HepG2 (cell line): ENCODE results near the gene COQ8B. TPM values are rescaled to one million over a fixed set of nuclear protein-coding genes. Genes with fewer than 3 reads are reported as not detected.

Experiments used
- KMT2A ChIP-seq: sonication (generic); formaldehyde crosslinking; IDR thresholded peaks from 2 replicates; pipeline ENCODE4 v1.4.0; 2020; ENCODE audit warnings: missing genetic modification reagents
- TOE1 ChIP-seq: sonication (generic); formaldehyde crosslinking; IDR thresholded peaks from 2 replicates; pipeline ENCODE4 v1.4.0; 2020; ENCODE audit warnings: mild to moderate bottlenecking, missing genetic modification reagents
- ZFP36L2 ChIP-seq: sonication (generic); formaldehyde crosslinking; IDR thresholded peaks from 2 replicates; pipeline ENCODE4 v1.4.0; 2020; ENCODE audit warnings: missing genetic modification reagents
- ZFP90 ChIP-seq: sonication (generic); formaldehyde crosslinking; IDR thresholded peaks from 2 replicates; pipeline ENCODE4 v1.8.0; 2022; ENCODE audit warnings: missing genetic modification reagents, mild to moderate bottlenecking, inconsistent platforms, borderline replicate concordance
- ZNF264 ChIP-seq: sonication (generic); formaldehyde crosslinking; IDR thresholded peaks from 2 replicates; pipeline ENCODE4 v1.4.0; 2020; ENCODE audit warnings: missing genetic modification reagents
- ZNF292 ChIP-seq: sonication (generic); formaldehyde crosslinking; IDR thresholded peaks from 2 replicates; pipeline ENCODE4 v1.8.1; 2022; ENCODE audit warnings: mild to moderate bottlenecking, low read depth, missing genetic modification reagents, borderline replicate concordance
- ZNF773 ChIP-seq: sonication (generic); formaldehyde crosslinking; IDR thresholded peaks from 2 replicates; pipeline ENCODE4 v1.4.0; 2020; ENCODE audit warnings: missing genetic modification reagents, borderline replicate concordance
- polyA plus RNA-seq, 8 experiments: library from polyadenylated mRNA; depleted of rRNA in 3 of 8; stranded (reverse) in 7 of 8; unstranded in 1 of 8; fragments of >200 nt; fragmentation: Illumina TruSeq in 4 of 8; extraction: Trizol in 4 of 8; gene quantifications; 2 replicates each; pipeline versions ENCODE4 v1.2.1 to v1.2.3, GENCODE V29; 2011 to 2016; ENCODE audit warnings: low read depth in 4 of 8, missing spikeins in 1 of 8, mixed read lengths in 1 of 8; ENCODE audit not compliant: insufficient read depth in 1 of 8
- total RNA-seq, 5 experiments: library from RNA; depleted of rRNA; stranded (reverse); fragments of >200 nt; fragmentation: Illumina TruSeq; extraction: Trizol; gene quantifications; 2 replicates each; pipeline ENCODE4 v1.2.3, GENCODE V29; 2016; ENCODE audit warnings: low read depth in 1 of 5
- TF ChIP-seq, protein P1 (sequence below): sonication (generic); formaldehyde crosslinking; IDR thresholded peaks from 2 replicates; pipeline ENCODE4 v1.5.0; 2020; ENCODE audit warnings: missing genetic modification reagents
- TF ChIP-seq, protein P2 (sequence below): sonication (generic); formaldehyde crosslinking; IDR thresholded peaks from 2 replicates; pipeline ENCODE4 v1.8.0; 2022; ENCODE audit warnings: mild to moderate bottlenecking, missing genetic modification reagents; ENCODE audit not compliant: insufficient replicate concordance
- TF ChIP-seq, protein P3 (sequence below): sonication (generic); formaldehyde crosslinking; IDR thresholded peaks from 2 replicates; pipeline ENCODE4 v1.5.0; 2020; ENCODE audit warnings: missing genetic modification reagents
- TF ChIP-seq, protein P4 (sequence below): sonication (generic); formaldehyde crosslinking; IDR thresholded peaks from 2 replicates; pipeline ENCODE4 v1.5.1; 2020; ENCODE audit warnings: missing genetic modification reagents, mild to moderate bottlenecking, borderline replicate concordance
- TF ChIP-seq, protein P5 (sequence below): sonication (generic); formaldehyde crosslinking; IDR thresholded peaks from 2 replicates; pipeline ENCODE4 v1.4.0; 2020; ENCODE audit warnings: mild to moderate bottlenecking, missing genetic modification reagents
- TF ChIP-seq, protein P6 (sequence below): sonication (generic); formaldehyde crosslinking; IDR thresholded peaks from 2 replicates; pipeline ENCODE4 v1.5.1; 2020; ENCODE audit warnings: mild to moderate bottlenecking, moderate library complexity, missing genetic modification reagents

Gene COQ8B
- total and polyA plus RNA-seq, 2 of the 13 experiments (the other 11 are each of a cell fraction or from before 2014, with no cell fraction given): 12.3 to 17.2 TPM

DNA sequence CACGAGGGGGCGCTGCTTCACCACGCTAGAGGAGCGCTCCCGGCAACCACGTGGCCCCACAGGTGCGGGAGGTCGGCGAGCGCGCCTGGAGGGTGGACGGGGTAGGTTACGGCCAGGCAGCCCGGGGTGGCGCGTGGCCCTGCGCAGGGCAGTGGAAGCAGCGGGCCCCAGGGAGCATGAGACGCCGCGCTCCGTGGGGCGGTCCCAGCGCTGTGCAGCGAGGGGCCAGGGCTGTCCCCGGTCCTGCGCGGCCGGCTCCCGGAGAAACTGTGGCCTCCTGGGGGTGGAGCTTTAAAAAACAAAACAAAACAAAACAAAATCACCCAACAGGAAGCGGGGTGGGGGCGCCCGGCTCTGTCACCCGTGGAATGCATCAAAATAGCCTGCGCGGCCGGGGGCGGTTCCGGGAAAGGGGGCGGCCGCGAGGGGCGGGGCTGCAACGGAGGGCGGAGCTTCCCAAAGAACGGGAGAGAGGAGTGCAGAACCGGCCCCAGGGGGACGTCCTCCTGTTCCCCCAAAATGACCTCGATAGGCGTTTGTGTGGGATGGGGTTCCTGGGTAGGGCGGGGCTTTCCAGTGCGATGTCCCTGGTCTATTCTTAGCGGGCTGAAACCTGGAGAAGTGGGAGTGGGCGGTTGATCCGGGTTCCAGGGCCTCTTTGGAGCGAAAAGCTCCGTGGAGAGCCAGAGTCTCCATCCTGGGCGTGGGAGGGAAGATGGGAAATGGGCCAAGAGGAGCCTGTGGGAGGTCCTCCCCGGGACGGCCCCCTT is 53.6 kb downstream of the COQ8B start (continued):
- TF ChIP-seq, protein P1, sequence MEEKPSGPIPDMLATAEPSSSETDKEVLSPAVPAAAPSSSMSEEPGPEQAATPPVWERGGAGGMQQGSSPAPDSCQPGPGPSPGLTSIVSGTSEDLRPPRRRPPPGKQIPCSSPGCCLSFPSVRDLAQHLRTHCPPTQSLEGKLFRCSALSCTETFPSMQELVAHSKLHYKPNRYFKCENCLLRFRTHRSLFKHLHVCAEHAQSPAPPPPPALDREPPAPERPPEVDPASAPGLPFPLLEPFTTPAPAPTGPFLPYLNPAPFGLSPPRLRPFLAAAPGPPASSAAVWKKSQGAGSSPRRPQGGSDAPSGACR (CRISPR knock-in tag): peak; percentile 65; the same call in 1 of the 2 replicates
- TF ChIP-seq, protein P2, sequence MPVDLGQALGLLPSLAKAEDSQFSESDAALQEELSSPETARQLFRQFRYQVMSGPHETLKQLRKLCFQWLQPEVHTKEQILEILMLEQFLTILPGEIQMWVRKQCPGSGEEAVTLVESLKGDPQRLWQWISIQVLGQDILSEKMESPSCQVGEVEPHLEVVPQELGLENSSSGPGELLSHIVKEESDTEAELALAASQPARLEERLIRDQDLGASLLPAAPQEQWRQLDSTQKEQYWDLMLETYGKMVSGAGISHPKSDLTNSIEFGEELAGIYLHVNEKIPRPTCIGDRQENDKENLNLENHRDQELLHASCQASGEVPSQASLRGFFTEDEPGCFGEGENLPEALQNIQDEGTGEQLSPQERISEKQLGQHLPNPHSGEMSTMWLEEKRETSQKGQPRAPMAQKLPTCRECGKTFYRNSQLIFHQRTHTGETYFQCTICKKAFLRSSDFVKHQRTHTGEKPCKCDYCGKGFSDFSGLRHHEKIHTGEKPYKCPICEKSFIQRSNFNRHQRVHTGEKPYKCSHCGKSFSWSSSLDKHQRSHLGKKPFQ: no peak
- TF ChIP-seq ZNF292 (CRISPR knock-in tag) (no peak), ZFP36L2 (CRISPR knock-in tag) (no peak), ZFP90 (CRISPR knock-in tag) (no peak; the same call in 1 of the 2 replicates), KMT2A (CRISPR knock-in tag) (peak; percentile 59; the same call in 1 of the 2 replicates), TOE1 (CRISPR knock-in tag) (peak; percentile 36; the same call in 1 of the 2 replicates), ZNF264 (CRISPR knock-in tag) (peak; percentile 54; the same call in 1 of the 2 replicates), ZNF773 (CRISPR knock-in tag) (peak; percentile 87; the same call in 1 of the 2 replicates)
- TF ChIP-seq, protein P3, sequence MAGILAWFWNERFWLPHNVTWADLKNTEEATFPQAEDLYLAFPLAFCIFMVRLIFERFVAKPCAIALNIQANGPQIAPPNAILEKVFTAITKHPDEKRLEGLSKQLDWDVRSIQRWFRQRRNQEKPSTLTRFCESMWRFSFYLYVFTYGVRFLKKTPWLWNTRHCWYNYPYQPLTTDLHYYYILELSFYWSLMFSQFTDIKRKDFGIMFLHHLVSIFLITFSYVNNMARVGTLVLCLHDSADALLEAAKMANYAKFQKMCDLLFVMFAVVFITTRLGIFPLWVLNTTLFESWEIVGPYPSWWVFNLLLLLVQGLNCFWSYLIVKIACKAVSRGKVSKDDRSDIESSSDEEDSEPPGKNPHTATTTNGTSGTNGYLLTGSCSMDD (CRISPR knock-in tag): no peak
- TF ChIP-seq, protein P4, sequence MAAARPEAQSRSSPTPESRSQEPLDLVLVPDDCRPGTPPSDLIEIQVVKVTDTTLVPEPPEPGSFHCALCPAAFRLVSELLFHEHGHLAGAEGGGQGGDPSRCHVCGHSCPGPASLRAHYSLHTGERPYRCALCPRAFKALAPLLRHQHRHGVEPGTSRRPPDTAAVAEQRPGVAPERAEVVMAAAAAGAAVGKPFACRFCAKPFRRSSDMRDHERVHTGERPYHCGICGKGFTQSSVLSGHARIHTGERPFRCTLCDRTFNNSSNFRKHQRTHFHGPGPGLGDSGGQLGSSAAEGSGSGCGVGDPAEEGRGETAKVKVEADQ (CRISPR knock-in tag): peak; percentile 61; the same call in 1 of the 2 replicates
- TF ChIP-seq, protein P5, sequence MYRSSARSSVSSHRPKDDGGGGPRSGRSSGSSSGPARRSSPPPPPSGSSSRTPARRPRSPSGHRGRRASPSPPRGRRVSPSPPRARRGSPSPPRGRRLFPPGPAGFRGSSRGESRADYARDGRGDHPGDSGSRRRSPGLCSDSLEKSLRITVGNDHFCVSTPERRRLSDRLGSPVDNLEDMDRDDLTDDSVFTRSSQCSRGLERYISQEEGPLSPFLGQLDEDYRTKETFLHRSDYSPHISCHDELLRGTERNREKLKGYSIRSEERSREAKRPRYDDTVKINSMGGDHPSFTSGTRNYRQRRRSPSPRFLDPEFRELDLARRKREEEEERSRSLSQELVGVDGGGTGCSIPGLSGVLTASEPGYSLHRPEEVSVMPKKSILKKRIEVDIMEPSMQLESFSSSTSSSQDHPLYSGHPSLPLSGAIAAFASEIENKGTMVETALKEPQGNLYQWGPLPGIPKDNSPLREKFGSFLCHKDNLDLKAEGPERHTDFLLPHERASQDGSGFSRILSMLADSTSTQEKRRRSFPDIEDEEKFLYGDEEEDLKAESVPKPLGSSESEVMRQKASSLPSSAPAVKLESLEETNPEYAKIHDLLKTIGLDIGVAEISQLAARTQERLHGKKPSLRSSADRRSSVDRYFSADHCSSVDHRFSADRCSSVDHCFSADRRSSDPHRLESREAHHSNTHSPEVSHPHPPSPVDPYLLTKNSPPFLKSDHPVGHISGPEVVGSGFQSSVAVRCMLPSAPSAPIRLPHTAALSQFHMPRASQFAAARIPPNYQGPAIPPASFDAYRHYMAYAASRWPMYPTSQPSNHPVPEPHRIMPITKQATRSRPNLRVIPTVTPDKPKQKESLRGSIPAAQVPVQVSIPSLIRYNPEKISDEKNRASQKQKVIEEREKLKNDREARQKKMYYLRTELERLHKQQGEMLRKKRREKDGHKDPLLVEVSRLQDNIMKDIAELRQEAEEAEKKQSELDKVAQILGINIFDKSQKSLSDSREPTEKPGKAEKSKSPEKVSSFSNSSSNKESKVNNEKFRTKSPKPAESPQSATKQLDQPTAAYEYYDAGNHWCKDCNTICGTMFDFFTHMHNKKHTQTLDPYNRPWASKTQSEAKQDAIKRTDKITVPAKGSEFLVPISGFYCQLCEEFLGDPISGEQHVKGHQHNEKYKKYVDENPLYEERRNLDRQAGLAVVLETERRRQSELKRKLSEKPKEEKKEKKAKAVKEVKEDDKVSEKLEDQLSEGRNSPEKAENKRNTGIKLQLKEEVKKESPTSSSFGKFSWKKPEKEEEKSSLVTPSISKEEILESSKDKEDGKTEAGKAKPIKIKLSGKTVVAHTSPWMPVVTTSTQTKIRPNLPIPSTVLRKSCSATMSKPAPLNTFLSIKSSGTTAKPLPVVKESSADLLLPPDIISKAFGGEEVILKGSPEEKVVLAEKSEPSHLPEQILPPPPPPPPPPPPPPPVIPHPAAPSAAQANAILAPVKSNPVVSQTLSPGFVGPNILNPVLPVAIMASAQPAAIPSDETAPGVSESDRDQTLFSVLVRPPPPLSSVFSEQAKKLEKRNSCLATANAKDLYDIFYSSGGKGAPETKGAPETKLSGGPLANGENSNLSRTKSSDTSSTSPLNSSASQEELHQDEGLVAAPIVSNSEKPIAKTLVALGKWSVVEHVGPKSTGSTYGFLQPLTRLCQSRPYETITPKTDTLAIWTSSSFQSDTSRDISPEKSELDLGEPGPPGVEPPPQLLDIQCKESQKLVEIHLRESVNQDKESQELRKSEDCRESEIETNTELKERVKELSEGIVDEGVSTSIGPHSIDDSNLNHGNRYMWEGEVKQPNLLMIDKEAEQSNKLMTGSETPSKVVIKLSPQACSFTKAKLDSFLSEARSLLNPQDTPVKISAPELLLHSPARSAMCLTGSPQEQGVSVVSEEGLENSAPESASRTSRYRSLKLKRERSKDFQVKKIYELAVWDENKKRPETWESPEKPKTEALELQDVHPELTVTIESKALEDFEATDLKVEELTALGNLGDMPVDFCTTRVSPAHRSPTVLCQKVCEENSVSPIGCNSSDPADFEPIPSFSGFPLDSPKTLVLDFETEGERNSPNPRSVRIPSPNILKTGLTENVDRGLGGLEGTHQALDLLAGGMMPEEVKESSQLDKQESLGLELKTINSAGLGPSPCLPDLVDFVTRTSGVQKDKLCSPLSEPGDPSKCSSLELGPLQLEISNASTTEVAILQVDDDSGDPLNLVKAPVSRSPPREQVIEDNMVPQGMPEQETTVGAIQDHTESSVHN (CRISPR knock-in tag): no peak
- TF ChIP-seq, protein P6, sequence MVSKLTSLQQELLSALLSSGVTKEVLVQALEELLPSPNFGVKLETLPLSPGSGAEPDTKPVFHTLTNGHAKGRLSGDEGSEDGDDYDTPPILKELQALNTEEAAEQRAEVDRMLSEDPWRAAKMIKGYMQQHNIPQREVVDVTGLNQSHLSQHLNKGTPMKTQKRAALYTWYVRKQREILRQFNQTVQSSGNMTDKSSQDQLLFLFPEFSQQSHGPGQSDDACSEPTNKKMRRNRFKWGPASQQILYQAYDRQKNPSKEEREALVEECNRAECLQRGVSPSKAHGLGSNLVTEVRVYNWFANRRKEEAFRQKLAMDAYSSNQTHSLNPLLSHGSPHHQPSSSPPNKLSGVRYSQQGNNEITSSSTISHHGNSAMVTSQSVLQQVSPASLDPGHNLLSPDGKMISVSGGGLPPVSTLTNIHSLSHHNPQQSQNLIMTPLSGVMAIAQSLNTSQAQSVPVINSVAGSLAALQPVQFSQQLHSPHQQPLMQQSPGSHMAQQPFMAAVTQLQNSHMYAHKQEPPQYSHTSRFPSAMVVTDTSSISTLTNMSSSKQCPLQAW: no peak; the same call in 1 of the 2 replicates
